GM21619 (cell line): ENCODE measurements around the gene CLSTN1.

Source experiments
- ATAC-seq: cut with Tn5 transposase; IDR thresholded peaks from one replicate; pipeline ENCODE4 v1.9.1; 2021; ENCODE audit not compliant: unreplicated experiment

The CLSTN1 gene

GRCh38 chr1:9823943-9824701 lies at the start of gene CLSTN1:
CLSTN1 (minus strand) TSS chr1:9823965; CDS start chr1:9823733, 232 bp downstream.
- no peak for ATAC-seq

- ATAC-seq, result no peak
These were observed 49.6 kb upstream of the CLSTN1 start for GRCh38 chr1:9873385-9873784.

- no peak for ATAC-seq
These were observed 48.8 kb upstream of the CLSTN1 start for GRCh38 chr1:9872430-9873165.

GRCh38 chr1:9871707-9872425 lies 48.1 kb upstream of the CLSTN1 start:
- ATAC-seq, result no peak

GRCh38 chr1:9871021-9871420 lies 47.3 kb upstream of the CLSTN1 start:
- ATAC-seq, result no peak

- no peak for ATAC-seq
These were observed 46.8 kb upstream of the CLSTN1 start for GRCh38 chr1:9870572-9870971.

GRCh38 chr1:9869831-9870251 lies 46.1 kb upstream of the CLSTN1 start:
- no peak for ATAC-seq

GRCh38 chr1:9868244-9868590 lies 44.5 kb upstream of the CLSTN1 start:
- ATAC-seq, result no peak

- no peak for ATAC-seq
These were observed 43.9 kb upstream of the CLSTN1 start for GRCh38 chr1:9867408-9868243.

GRCh38 chr1:9866836-9867235 lies 43.1 kb upstream of the CLSTN1 start:
- ATAC-seq, result no peak

- no peak for ATAC-seq
These were observed 42.0 kb upstream of the CLSTN1 start for GRCh38 chr1:9865724-9866123.

GRCh38 chr1:9863371-9863770 lies 39.6 kb upstream of the CLSTN1 start:
- ATAC-seq, result no peak

- ATAC-seq, result no peak
These were observed 37.6 kb upstream of the CLSTN1 start for GRCh38 chr1:9861360-9861759.

- no peak for ATAC-seq
These were observed 37.1 kb upstream of the CLSTN1 start for GRCh38 chr1:9860887-9861286.

GRCh38 chr1:9859281-9860014 lies 35.7 kb upstream of the CLSTN1 start:
- no peak for ATAC-seq

GRCh38 chr1:9858293-9859035 lies 34.7 kb upstream of the CLSTN1 start:
- ATAC-seq, result no peak

- ATAC-seq, result no peak
These were observed 31.4 kb upstream of the CLSTN1 start for GRCh38 chr1:9855186-9855585.

GRCh38 chr1:9853249-9853595 lies 29.5 kb upstream of the CLSTN1 start:
- no peak for ATAC-seq

GRCh38 chr1:9852410-9853248 lies 28.9 kb upstream of the CLSTN1 start:
- ATAC-seq, result no peak
